C1 segment of cervical spinal cord (tissue), 14 donors: Measurements from ENCODE around the gene TRAF5.
"Not testable (repeated sequence)": the region's sequence is repeated elsewhere in the genome, so short reads cannot be mapped to it uniquely, and the experiment has no call there.

ENCODE experiments used
- DNase-seq, 14 donors: peaks; one replicate each; lab custom pipeline; 2025; lab: John Stamatoyannopoulos, UW

The TRAF5 gene

GRCh38 chr1:211347077-211347844 lies 20.6 kb downstream of the TRAF5 start:
- no peak for DNase-seq

DNA sequence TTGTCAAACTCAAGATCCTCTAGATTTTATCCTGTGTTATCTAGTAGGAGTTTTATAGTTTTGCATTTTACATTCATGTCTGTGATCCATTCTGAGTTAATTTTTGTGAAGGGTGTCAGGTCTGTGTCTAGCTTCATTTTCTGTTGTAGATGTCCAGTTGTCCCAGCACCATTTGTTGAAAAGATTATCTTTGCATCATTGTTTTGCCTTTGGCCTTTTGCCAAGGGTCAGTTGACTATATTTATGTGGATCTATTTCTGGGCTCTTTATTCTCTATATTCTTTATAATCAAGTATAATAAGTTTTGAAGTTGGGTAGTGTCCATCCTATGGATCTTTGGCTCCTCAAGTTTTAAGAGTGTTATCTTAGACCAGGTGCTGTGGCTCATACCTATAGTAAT lies 21.9 kb downstream of the TRAF5 start:
- DNase-seq: no peak

DNA sequence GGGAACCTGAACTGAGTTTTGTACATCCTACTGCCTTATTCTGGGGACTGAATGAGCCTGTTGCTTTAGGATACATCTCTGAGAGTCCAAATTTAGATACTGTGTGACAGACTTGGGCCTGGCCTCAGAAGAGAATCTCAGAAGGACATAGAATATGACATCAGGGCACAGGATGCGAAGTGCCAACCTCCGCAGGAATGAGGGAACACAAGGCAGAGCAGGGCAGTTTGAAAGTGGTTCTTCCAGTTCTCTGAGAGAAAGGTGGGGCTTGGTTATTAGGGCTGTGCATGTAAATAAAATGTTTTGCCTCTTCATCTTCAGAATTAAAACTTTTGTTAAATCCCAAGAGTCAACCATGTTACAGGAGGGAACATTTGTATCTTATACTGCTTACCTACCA lies 23.1 kb downstream of the TRAF5 start:
- DNase-seq: no peak

DNA sequence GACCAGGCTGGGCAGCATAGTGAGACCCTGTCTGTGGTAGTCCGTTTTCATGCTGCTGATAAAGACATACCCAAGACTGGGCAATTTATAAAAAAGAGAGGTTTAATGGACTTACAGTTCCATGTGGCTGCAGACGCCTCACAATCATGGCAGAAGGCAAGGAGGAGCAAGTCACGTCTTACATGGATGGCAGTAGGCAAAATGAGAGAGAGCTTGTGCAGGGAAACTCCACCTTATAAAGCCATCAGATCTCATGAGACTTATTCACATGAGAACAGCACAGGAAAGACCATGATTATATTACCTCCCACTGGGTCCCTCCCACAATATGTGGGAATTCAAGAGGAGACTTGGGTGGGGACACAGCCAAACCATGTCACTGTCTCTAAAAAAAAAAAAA lies 25.4 kb downstream of the TRAF5 start:
- DNase-seq: not testable (repeated sequence)

GRCh38 chr1:211352465-211352864 lies 25.8 kb downstream of the TRAF5 start:
- DNase-seq: no peak

DNA sequence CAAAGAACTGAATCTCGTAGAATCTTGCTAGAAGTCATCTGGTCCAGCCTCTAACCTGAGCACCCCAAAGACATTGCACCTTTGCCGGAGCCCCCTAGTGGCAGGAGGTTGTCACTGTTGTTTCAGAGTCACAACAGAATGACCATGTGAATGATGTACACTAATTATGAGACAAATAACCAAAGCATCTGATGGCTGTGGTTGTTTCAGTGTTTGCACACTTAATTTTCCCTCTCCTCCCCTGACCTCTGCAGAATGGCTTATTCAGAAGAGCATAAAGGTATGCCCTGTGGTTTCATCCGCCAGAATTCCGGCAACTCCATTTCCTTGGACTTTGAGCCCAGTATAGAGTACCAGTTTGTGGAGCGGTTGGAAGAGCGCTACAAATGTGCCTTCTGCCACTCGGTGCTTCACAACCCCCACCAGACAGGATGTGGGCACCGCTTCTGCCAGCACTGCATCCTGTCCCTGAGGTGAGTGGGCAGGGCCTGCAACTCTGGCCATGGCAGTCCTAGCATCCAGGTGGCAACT lies 26.4 kb downstream of the TRAF5 start:
- no peak for DNase-seq

DNA sequence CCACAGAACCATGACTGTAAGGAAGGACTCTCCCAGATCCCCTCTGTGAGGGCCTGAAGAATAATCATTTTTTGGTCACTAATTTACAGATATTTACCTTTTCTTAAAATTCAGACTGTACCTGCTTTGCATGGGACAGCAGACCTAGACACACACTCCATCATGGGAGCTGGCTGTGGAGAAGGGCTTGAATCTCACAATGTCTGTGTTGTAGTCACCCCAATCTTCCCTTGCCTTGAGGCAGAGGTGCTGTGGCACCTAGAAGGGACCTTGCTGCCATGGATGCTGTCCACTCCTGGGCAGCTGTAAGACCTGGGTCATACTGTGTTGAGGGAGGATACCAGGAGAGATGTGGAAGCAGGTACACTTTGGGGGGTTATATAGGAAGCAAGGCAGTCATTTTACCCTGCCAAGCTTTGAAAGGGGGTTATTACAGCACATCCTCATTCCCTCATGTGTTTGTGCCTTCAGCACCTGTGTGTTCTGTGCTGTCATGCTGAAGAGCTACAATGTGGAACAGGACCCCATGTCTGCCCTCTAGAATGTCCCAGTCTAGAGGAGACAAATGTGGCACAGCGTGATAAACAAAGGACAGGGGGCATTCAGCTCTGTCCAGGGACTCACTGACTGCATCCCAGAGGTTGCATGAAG lies 27.1 kb downstream of the TRAF5 start:
- DNase-seq: no peak

GRCh38 chr1:211355873-211356272 lies 29.2 kb downstream of the TRAF5 start:
- DNase-seq: no peak

GRCh38 chr1:211356723-211357407 lies 30.2 kb downstream of the TRAF5 start:
- no peak for DNase-seq

DNA sequence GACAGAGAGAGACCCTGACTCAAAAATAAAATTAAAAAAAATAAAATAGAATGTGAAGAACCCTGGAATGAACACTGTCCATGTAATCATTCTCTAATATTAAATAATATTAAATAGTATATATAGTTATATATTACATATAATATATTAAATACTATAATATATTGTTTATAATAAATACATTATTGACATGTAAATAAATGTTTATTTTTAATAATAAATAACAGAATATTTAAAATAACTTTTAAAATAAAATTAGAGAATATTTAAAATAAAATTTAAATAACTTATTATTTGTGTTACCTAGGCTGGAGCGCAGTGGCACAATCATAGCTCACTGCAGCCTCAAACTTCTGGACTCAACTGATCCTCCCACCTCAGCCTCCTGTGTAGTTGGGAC lies 32.1 kb downstream of the TRAF5 start:
- no peak for DNase-seq

DNA sequence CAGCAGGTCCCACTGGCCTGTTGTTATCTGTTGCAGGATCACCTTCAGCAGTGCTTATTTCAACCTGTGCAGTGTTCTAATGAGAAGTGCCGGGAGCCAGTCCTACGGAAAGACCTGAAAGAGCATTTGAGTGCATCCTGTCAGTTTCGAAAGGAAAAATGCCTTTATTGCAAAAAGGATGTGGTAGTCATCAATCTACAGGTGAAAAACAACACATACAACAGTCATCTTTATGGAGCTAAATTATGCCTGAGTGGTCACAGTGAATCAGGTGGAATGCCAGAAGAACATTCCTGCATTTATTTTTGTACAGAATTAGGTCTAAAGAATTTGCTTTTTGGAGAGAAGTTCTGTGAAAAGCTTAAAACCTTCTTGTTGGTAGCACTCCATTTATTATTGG lies 33.2 kb downstream of the TRAF5 start:
- no peak for DNase-seq

- no peak for DNase-seq
These were observed 34.6 kb downstream of the TRAF5 start for GRCh38 chr1:211361202-211361601.

DNA sequence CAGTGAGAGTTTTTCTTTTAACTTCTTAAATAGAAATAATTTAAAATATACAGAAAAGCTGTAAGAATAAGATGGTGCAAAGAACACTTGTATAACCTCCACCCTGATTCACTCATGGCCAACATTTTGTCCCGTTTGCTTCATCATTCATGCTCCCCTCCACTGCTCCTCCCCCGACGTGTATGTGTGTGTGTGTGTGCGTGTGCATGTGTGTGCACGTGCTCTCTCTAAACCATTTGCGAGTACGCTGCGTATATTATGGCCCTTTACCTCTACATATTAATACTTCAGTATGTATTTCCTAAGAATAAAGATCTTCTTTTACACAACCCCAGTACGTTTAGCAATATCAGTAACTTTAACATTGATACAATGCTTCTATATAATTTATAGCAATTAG lies 43.0 kb downstream of the TRAF5 start:
- no peak for DNase-seq

DNA sequence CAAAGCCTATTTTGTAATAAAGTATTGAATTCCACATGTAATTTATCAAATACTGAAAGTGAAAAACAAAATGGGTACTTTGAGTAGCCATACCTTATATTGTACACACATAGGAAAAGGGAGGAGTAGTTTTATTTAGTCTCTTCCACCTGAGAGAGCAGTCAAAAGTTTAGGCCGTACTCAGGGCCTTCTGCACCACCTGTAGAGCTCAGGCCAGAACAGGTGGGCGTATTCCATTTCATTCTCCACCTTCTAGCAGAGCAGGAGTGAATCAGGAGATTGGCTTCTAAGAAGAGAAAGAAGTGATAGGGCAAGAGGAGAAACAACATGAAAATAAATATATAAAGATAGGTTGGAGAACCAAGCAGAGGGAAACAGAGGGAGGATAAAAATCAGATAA lies 44.0 kb downstream of the TRAF5 start:
- DNase-seq: no peak

GRCh38 chr1:211371406-211372105 lies 44.9 kb downstream of the TRAF5 start:
- DNase-seq: no peak

- no peak for DNase-seq
These were observed 45.8 kb downstream of the TRAF5 start for GRCh38 chr1:211372463-211372862.

GRCh38 chr1:211375146-211375818 lies 48.6 kb downstream of the TRAF5 start:
- DNase-seq: no peak

GRCh38 chr1:211375949-211376348 lies 49.3 kb downstream of the TRAF5 start:
- no peak for DNase-seq

DNA sequence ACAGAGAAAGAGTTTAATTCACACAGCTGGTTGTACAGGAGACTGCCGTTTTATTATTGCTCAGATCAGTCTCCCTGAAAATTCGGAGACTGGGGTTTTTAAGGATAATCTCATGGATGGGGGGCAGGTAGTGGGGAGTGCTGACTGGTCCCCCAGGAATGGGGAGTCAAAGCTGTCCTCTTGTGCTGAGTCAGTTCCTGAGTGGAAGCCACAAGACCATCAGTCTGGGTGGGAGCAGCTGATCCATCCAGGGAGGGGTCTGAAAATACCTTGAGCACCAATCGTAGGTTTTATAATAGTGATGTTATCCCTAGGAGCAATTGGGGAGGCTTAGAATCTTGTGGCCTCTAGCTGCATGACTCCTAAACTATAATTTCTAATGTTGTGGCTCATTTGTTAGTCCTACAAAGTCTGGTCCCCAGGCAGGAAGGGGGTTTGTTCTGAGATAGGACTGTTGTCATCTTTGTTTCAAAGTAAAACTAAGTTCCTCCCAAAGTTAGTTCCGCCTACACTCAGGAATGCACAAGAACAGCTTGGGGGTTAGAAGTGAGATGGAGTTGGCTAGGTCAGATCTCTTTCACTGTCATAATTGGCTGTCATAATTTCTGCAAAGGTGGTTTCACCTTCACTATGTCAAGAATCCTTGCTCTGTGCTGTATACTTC lies 50.3 kb downstream of the TRAF5 start:
- no peak for DNase-seq

DNA sequence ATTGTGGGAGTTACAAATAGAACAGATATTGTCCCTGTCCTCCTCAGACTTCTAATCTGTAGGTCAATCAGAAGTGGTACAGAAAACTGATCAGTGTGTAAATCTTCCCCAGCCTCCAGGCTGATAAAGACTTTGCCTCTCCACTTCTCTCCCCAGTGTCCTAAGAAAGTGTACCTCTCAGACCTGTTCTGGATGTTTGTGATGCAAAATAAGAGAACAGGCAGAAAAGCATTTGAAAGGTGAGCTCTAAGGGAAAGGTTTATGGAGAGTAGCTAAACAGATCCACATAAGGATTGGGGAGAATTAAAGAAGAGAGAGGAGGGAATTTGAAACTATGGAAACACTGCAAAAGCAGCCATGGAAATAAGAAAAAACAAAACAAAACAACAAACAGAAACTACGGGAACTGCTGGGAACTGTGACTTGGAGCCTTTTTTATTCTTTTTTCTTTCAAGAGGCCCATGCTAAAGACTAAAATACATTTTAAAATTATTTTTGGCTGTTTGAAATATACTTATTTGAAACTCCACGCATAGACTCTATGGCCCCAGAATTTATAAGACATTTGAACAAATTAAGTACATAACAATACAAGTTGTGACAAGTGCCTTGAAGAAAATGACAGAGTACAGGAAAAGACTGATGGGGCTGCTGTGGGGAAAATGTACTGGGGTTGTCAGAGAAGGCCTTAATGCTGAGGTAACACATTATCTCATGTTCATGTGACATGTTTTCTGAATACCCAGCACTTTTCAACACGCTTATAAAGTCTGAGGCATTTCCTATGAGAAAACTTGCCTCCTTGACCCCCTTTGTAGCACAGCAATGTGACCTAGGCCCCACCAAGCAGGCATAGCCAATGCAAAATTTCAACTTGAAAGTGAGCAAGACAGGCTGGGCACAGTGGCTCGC lies 51.2 kb downstream of the TRAF5 start:
- DNase-seq: no peak
